ENCODE measurements around the gene JUP.

Gene JUP

DNA sequence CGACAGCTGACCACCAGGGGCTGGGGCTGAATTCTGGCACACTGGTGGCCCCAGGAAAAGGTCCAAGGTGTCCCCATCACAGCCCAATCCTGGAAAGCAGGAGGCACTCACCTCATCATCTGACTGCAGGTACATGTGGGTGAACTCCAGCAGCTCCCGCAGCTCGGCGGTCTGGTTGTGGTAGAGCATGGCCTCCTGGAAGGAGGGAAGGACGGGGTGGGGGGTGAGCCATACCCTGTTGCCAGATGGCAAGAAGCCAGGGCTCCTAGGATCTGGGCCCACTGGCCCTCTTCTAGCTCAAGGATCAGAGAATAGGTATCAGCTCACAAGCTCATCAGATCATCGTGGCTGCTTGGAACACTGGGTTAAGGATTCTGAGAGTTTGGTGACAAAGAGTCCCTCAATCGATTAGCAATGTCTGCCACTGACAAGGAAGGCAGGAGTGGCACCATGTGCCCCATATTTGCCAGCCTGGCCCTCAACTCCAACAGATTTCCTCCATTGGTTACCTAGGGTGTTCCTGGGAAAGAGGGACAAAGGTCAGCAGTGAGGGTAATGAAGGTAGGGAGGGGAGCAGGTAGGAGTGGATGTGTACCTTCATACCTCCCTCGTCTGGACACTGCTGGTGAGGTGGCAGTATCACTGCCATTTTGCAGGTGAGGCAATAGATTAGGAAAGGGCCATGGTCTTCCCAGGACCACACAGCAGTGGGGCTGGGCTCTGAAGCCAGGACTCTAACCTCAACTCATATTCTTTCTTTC lies 20.4 kb upstream of the JUP start:
- FAIRE-seq = no peak

DNA sequence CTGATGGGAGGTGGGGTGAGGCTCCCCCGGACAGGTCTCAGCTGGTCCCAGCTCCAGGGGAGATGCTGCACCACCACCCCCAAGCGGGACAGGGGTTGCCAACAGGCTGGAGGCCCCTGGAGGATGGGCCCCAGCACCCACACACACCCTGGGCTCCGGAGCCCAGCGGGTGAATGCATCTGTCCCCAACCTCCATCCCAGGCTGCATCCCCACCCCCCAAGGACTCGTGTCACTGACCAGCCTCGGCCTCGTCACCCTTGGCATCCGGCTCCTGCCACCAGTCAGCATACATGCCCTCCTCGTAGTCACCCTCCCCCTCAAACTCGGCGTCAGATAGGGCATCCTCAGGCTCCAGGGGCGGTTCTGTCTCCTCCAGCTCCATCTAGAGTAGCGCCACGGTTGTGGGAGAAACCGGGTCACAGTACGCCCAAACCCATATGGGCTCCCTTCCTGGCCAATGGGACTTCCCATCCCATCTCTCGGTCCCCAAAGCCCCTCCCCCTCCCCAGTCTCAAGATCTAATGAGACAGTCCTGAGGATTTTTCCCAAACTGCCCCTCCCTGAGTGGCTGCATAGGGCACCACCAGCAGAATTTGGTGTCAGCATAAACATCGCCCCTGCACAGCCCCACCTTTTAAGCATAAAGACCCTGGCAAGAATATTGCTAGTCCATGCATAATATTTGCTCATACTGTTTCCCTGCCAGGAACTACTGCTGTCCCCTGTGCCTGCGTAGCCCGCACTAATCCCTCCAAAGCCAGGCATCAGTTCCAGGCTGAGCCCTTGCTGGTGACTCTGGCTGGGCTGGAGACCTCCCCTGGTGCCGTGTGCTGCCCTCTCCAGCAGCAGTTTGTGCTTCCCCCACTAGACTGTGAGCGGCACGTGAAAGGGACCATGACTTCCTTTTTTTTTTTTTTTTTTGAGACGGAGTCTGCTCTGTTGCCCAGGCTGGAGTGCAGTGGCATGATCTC lies 16.8 kb upstream of the JUP start:
- no peak for FAIRE-seq

DNA sequence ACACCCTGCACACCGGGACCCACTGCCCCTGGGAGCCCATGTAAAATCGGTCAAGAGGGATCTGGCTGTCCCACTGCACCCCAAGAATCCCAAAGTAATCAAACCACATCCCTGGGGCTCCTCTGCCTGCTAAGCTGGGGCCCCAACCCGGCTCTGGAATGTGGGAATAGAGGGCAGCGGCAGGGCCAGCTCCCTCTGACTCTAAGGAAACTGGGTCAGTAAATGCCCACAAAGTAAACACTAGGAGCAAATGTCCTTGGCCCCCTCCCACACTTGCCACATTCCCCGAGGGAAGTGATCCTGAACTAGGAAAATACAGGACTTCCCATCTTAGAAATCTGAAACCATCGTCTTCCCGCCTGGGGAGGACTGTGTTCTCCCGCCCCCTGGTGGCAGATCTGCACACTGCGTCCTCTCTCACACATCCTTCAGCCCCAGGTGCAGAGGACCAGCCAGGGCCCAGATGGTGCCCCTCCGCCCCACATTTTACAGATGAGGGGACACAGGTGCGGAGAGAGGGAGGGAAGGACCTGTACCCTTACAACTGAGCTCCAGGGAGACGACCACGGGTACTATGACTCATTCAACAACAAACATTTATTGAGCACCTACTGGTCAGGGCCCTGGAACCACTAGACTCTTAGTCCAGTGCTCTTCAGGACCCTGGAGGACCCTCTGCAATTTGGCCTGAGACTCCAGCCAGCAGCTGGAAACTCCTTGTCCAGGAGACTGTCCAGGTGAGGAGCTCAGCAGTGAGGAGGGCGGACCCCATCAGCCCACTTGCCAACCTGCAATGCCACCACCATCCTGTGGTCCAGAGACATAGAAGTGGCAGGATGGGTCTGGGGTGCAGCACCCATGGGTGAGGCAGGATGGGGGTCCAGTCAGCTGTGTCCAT lies 15.1 kb upstream of the JUP start:
- peak; percentile 55 for FAIRE-seq

DNA sequence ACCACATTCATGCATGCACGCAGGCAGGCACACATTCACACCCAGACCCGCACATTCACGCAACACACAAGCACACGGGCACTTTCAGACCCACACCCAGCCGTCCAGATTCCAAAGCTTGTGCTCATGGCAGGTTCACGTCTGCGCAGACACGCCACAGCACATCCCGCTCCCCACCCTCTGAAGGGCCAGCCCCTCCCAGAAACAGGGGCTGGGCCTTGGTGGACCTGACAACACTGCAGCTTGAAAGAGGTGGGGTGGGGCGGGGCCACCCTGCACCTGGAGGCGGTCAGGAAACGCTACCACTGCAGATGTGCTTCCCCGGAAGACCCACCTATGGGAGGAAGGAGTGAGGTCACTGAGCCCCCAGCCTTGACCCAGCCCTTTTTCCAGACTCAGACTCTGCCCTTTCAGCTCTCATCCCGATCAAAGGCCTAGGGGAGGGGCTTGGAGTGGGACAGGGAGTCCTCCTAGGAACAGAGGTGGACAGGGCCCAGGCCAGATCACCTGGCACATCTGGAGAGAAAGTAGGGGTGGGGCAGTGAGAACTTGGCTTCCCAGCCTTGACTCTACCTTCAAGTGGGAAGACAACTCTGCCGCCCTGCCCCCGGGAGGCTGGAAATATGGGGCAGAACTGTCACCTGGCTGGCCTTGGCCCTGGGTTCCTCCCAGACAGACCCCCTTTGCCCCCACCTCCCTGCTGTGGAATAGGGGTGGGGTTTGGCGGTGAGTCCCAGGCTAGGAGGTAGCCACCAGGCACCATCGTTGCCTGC lies 14.3 kb upstream of the JUP start:
- FAIRE-seq = no peak

DNA sequence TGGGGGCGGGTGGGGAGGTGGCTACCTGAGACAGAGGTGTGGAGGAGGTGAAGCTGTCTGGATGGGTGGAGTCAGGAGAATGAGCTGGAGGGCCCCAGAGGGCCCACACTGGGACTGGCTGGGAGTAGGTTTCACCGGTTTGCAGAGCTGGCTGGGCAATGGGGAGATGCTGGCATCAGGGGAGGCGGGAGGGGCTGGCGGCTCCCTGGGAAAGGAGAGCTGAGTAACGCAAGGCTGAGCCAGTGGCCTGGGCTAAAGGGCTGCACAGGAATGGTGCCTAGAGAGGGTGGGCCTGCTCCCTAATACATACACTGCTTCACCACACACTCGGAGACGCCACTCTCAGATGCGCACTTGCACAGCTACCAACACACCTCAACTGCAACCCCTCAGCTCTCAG lies 12.9 kb upstream of the JUP start:
- FAIRE-seq = no peak

DNA sequence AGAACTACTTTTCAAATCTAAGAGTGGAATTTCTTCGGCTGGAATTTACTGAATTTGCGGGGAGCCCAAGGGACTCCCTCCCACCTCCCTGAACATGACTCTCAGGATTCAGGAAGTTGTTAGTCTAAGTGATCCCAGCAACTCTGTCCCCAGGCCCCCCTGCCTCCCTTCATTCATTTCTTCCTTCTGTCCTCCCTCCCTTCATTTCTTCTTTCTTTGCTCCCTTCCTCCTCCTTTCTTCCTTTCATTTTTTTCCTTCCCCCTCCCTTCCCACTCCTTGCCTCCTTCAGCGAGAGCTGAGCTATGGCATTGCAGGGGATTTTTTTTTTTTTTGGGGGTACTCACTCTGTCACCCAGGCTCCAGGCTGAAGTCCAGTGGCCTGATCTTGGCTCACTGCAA lies 10.9 kb upstream of the JUP start:
- FAIRE-seq = no peak

DNA sequence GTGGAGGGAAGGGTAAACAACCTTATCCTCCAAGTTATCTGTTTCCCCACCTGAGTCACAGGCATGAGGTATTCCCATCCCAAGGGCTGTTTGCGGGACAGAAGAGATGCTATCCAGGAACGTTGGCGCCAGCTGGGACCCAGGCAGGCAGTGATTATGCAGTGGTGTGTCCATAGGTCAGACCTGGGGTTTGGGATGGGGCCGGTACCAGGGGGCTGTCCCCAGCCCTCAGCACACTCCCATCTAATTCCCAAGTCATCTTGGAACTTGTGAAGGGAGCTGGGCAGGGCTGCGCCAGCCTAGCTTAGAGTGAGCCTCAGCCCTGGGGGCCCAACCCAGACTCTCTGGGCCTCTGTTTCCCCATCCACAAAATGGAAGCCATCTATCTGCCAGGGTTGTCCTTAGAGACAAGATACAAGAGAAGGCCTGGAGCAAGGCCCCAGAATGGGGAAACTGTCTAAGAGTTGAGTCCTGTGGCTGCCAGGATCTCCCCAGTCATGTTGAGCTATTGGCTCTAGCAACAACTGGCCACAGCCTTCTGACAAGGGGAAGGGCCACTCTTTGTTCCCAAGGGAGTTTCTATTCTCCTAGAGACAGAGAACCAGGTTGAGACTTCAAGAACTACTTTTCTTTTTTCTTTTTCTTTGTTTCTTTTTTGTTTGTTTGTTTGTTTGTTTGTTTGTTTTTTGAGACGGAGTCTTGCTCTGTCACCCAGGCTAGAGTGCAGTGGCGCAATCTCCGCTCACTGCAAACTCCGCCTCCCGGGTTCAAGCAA lies 9.8 kb upstream of the JUP start:
- FAIRE-seq = no peak

DNA sequence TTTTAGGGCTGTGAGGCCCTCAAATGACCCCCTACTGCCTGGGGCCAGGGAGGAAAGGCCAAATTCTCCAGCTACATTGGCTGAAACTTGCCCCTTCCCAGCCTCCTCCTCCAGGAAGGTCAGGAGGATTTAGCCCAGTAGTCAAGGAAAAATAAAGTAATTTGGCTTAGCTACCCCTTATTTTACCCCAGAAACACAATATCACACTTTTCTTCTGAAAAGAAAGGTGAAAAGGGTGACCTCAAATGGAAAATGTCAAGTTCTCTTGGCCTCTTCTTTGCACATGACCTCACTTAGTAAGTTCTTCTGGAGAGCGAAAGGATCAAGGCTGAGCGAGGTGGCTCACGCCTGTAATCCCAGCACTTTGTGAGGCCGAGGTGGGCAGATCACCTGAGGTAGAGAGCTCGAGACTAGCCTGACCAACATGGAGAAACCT lies 8.0 kb upstream of the JUP start:
- no peak for FAIRE-seq

DNA sequence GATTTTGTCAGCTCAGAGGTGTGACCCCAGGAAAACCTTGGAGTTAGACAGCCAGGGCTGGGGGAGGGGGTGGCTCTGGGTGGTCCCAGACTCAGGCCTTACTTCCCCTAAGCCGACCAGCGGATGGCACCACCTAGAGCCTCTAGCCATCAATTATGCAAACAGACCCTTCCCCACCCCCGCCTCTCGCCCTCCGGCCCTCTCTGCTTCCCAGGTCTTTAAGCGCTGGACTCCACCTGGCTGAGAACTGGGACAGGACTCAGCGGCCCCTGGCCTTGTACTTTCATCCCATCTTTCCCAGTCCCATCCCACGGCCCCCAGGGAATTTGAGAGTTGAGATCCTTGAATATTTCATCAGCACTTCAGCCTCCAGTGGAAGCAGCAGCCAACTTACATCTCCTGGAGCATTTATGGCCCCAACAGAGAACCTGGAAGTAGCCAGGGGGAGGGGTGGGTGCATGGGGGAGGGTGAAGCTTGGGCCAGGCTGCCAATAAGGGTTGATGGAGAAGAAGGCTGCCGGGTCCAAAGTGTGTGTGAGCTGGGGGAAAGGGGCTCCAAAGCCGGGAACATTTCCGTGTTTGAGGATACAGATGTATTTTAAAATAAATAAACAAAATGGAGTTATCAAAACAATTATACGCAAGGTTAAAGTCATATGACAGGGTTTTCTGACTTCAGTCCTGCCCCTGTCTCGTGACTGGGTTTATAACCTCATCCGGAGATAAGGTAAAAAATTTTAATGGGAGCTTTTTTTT lies 7.5 kb upstream of the JUP start:
- FAIRE-seq = no peak

DNA sequence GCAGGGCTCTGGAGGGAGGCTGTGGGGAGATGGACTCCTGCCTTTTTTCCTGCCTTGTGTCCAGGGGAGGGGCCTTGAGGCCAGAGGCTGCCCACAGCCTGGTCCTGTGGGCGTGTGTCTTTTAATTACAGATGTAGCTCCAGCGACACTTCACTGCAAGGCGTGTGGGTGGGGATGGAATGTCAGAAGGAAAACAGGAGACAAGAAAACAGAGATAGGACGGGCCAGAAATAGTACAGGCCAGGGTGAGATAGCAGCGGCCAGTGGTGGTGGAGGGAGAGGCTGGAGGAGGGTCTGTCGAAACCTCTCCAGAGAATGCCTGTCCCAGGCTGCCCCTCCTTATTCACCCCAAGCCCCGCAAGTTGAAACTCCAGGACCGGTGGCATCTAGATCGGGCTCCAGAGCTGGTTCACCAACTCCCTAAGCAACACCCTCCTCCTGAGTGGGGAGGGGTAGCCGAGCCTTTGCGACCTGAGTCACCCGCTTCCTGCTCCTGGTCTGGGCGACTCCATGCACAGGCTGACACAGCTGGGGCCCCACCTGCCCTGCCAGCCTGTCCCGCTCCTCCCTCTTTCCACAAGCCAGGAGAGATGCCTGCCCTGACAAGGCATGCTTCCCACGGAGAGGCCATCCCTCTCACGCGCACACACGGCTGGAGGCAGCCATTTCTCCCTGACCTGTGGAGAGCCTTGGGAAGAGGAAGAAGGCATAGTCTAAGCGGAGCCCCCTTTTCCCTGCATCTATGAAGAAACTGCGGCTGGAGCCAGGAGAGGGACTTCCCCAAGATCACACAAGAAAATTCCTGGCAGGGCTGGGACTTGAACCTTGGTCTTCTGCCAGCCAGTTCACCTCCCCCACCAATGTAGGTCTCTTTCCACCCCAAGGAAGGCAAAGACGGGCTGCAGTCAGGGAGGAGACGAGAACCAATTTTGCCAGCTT lies 6.6 kb upstream of the JUP start:
- FAIRE-seq = no peak

DNA sequence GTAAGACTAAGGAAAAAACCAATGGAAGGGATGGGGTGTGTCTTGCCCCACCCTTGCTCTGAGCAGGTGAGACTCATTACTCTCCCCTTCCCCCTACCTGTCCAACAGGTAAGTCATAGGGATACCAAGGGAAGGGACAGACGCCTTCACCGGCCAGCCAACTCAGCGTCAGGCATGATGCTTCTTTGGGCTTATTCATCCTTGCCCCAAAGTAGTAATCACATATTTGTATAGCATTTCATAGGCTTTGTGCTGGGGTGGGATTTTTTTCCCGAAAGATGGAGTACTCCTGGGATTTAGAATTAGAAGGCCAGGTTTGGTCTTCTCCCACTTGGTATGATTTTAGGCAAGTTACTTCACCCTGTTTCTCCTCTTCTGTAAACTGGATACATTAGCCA lies 509 bp upstream of the JUP start:
- FAIRE-seq = no peak

DNA sequence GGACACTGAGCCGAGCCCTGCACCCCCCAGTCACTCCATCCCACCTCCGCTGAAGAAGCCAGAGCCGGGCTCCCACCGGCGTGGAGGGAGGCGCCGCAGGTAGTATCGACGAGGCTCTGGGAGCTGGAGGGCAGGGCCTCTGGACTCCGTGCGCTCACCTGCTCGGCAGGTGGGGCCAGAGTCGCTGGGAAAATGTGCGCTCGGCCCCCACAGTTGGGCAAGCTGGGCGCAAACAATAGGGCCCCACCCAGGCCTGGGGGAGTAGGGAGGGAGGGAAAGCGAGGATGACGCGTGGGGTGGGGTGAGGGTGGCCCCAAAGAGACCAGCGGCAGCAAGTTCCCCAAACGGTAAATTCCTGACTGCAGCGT lies 668 bp downstream of the JUP start:
- FAIRE-seq = no peak

DNA sequence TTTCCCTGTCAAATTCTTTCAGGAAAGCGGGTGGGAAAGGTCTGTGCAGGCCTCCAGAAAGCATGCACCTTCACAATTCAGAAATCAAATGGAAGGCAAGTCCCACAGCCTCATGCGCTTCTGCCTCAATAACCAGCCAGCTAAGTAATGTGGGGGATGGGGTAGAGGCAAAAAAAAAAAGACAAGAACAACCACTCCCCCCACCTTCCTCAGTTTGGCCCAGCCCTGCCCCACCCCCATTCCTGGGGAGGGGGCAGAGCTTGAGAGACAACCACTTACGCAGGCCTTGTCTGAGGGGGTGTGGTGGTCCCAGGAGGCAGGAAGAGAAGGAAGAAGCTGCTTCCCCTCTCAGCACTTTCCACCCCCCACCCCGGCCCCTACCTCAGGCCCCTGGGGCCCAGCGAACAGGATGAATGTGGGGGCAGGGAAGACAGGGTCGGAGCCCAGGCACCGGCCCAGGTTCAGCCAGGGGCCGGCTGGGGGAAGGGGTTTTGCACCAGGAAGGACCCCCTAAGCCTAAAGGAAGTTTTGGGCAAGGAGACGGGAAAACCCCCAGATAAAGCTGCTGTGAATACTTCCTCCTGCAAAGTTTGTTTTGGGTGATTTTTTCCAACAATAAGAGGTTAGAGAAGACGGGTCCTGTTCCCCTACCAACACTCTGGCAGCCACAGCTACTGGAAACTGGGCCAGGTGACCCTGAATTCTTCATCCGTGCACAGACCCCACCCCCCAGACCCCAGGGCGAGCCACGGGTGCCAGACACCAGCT lies 1.2 kb downstream of the JUP start:
- FAIRE-seq = no peak

DNA sequence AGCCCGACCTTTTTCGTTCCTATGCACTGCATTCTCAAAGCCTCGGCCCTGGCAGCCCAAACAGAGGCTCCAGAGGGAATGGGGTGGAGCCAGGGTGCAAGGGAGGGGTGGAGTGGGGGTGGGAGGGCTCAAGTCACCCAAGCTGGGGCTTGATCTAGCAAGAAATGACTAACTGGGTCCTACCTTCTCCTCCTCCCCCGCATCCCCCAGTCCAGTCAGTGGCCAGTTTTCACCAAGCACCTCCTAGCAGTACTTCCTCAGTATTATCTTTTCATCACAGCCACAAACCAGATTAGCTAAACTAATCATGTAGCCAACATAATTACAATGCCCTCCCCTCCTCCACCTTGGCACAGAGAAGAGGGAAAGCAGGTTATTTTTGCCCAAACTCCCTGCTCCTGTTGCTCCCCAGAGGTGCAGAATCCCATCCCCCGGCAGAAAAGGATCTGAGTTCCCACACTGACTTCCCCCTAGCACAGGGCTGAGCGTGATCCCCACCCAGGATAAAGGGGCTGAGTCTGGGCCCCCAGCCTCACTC lies 2.2 kb downstream of the JUP start:
- FAIRE-seq = no peak

DNA sequence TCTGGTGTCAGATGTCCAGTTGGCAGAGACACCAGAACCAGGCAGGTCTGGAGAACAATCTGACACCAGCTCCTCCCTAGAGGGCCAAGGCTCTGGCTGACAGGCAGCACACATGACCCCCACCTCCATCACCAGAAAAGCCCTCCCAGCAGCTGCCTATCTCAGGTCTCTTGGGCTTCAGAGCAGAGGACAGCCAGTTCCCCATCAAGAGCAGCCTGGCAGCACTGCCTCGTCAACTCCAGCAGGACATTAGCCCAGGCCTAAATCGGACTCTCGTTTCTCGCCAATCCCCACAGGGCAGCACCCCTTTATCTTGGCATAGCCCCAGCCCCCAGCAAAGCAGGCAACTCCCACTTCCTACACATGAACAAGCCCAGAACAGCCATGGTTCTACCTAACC lies 4.4 kb downstream of the JUP start:
- no peak for FAIRE-seq

DNA sequence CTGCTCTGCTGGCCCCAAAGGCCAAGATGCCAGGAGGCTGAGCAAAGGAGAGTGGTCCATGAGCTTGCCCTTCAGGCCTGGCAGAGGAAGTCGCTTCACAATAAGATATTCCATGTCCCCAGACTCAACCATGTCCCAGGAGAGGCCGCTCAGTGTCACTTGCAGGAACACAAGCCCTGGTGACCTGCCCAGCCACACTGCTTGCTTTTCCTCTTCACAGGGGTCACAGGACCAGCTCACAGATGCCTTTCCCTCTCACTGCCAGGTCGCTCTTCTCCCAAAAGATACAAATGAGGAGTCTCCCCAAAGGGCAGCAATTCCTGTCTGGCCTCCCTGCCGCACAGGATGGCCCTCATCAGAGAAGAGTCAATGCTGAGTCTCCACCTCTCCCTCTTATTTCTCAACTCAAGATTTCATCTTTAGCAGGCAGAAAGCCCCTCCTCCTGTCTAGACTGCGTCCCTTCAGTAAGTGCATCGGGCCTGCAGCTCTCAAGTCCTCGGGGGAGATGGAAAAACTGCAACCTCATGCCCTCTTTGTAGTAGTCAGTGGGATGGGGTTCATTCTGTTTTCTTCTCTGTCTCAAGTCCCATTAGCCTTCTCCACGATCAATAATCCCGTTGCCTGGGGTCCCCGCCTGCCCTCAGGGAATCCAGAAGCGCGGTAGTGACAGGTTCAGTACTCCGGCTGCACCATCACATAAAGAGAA lies 5.0 kb downstream of the JUP start:
- no peak for FAIRE-seq

DNA sequence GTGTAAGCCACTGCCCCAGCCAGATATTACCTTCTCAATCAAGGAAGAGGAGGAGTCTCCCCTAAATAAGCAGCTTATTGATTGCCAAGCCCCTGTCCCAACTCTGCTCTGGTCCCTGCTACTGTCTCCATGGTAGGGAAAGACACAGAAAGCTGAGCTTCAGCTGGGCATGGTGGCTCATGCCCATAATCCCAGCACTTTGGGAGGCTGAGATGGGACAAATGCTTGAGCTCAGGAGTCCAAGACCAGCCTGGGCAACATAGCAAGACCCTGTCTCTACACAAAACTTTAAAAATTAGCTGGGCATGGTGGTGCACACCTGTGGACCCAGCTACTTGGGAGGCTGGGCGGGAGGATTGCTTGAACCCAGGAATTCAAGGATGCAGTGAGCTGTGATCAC lies 6.6 kb downstream of the JUP start:
- no peak for FAIRE-seq
